ENCODE measurements around the gene HMOX1. TPM values are rescaled to one million over a fixed set of nuclear protein-coding genes. Genes with fewer than 3 reads are reported as not detected.
A peak's percentile ranks its signal among the peaks of the same experiment; 100 is the strongest.

The HMOX1 gene
- total and polyA plus RNA-seq, 2 of the 8 experiments (the other 6 are each of a cell fraction or from before 2014, with no cell fraction given), result 25.0 to 41.6 TPM

GRCh38 chr22:35376728-35377472, 4.0 kb upstream of the HMOX1 start:
- peak; percentile 68 for FAIRE-seq
- no peak overlapping the region for H3K23ac ChIP-seq (ENCODE audit: insufficient read length)
- H3K4me3 ChIP-seq (ENCODE audit: extremely low read depth in 1 of 4, insufficient read depth in 2 of 4, low read depth in 3 of 4, low read length in 4 of 4), result peak overlapping the region in 1 of 4 experiments; percentile 10; a peak in 1 of 8 replicates
- peak overlapping the region in 3 of 4 experiments; percentile 58 to 68 (median 60); a peak in 5 of 7 replicates for H3K9ac ChIP-seq (replicated peaks in 1 of 4; ENCODE audit: extremely low read depth in 1 of 4, low read depth in 3 of 4, low read length in 3 of 4)
- H3K23me2 ChIP-seq (ENCODE audit: low read depth, low read length), result peaks cover 10% of the 10 kb centered on the region; the same call in 1 of the 2 replicates
- H3K18ac ChIP-seq (ENCODE audit: extremely low read depth, low read length), result peak overlapping the region; percentile 96
- 0 out of 2 replicates have a peak overlapping the region, but pooled peaks have one; percentile 26 for H4K8ac ChIP-seq (ENCODE audit: extremely low read depth, insufficient read depth, low read length)
- H3K4ac ChIP-seq (replicated peaks; ENCODE audit: insufficient read length, low read depth, low read length), result peak overlapping the region; percentile 89
- H4K20me1 ChIP-seq (replicated peaks in 1 of 2; ENCODE audit: control insufficient read depth in 1 of 2, insufficient read depth in 2 of 2, low read length in 2 of 2), result no peaks in the 10 kb centered on the region
- H3K56ac ChIP-seq (replicated peaks; ENCODE audit: insufficient read length, low read depth, low read length), result peak overlapping the region; percentile 52
- peak overlapping the region; percentile 97 for H2BK15ac ChIP-seq (ENCODE audit: low read length)
- H4K5ac ChIP-seq (ENCODE audit: insufficient read length, low read depth, low read length), result peak overlapping the region; percentile 52
- 0 out of 2 replicates have a peak overlapping the region, but pooled peaks have one; percentile 82 for H2AK5ac ChIP-seq (ENCODE audit: low read depth, low read length)
- H3K79me1 ChIP-seq (ENCODE audit: low read depth, low read length), result peaks cover 2% of the 10 kb centered on the region; the same call in 1 of the 2 replicates
- peaks cover 0 to 4% of the 10 kb centered on the region in 2 experiments; a peak in 1 of 4 replicates for H3K79me2 ChIP-seq (ENCODE audit: control insufficient read depth in 1 of 2, insufficient read depth in 2 of 2, low read length in 2 of 2)
- no peak overlapping the region for H3K14ac ChIP-seq (ENCODE audit: insufficient read length)
- no peak overlapping the region for H2AFZ ChIP-seq (ENCODE audit: low read length)
- H3K9me3 ChIP-seq (ENCODE audit: insufficient read depth in 2 of 2, low read depth in 1 of 2, low read length in 1 of 2), result no peaks in the 10 kb centered on the region
- WGBS, 2 experiments (ENCODE audit: extremely low coverage in 1 of 2, insufficient coverage in 1 of 2, insufficient read length in 1 of 2, insufficient replicate concordance in 2 of 2, low coverage in 1 of 2, low lambda C conversion rate in 2 of 2, missing lambda C conversion rate in 1 of 2), result 12% methylated on average over 16 of the region's 17 CpGs; no CpG with 5 or more reads in 1 of the 2 experiments
- peak overlapping the region; percentile 87 for H3K27ac ChIP-seq (ENCODE audit: low read depth, low read length)
- ChIA-PET POLR2A (ENCODE audit: partially characterized antibody) (interaction anchor here (0.6 to 57.4 kb wide), 11 partner anchors 7 to 688 kb away, joined by 3 to 1995 read pairs (median 3); partner anchors contain the start of genes MCM5 and TOM1), CTCF (ENCODE audit: partially characterized antibody) (interaction anchor here (0.7 to 1.0 kb wide), 5 partner anchors 9 to 646 kb away, joined by 3 read pairs; no protein-coding TSS in a partner anchor)
- H3K36me3 ChIP-seq (ENCODE audit: control insufficient read depth in 2 of 4, insufficient read depth in 4 of 4, low read length in 3 of 4), result no peaks in the 10 kb centered on the region
- no peaks in the 10 kb centered on the region; a peak in 1 of 7 replicates for H3K27me3 ChIP-seq (replicated peaks in 1 of 4; ENCODE audit: control insufficient read depth in 3 of 4, extremely low read depth in 1 of 4, insufficient read depth in 3 of 4, low read length in 3 of 4)
- peak overlapping the region; percentile 99 for H2BK12ac ChIP-seq (ENCODE audit: low read depth, low read length)
- H3K4me1 ChIP-seq (replicated peaks in 1 of 4; ENCODE audit: control insufficient read depth in 3 of 4, insufficient read depth in 4 of 4, low read length in 3 of 4), result peaks cover 23 to 31% (median 28%) of the 10 kb centered on the region in 4 experiments
- DNase-seq (ENCODE audit: low read depth in 1 of 2, low spot score in 2 of 2), result peak; percentile 87 to 94
- H2BK5ac ChIP-seq (ENCODE audit: low read depth, low read length), result peak overlapping the region; percentile 100
- H3K4me2 ChIP-seq (ENCODE audit: insufficient read depth in 1 of 2, low read depth in 2 of 2, low read length in 2 of 2), result peak overlapping the region; percentile 30 to 40
- peak overlapping the region; percentile 83 for H4K91ac ChIP-seq (replicated peaks; ENCODE audit: insufficient read length, low read length)
- peak overlapping the region; percentile 93 for H2BK120ac ChIP-seq (replicated peaks; ENCODE audit: low read depth, low read length)
- H2BK20ac ChIP-seq (ENCODE audit: low read length), result peak overlapping the region; percentile 92; the same call in 1 of the 2 replicates
- TF ChIP-seq SIN3A (conservative IDR thresholded peaks at IDR 0.05 in 1 of 2, IDR thresholded peaks at IDR 0.05 in 1 of 2; ENCODE audit: low read depth in 1 of 2, low read length in 2 of 2), result peak; percentile 96; a peak in 3 of 4 replicates
- TF ChIP-seq SIRT6 (IDR thresholded peaks at IDR 0.05; ENCODE audit: low read length), result no peak
- TF ChIP-seq MAFK (IDR thresholded peaks at IDR 0.05; ENCODE audit: low read depth, low read length), result peak; percentile 100
- TF ChIP-seq CBX8 (IDR thresholded peaks at IDR 0.05; ENCODE audit: borderline replicate concordance, low read depth, low read length), result no peak
- TF ChIP-seq RNF2 (IDR thresholded peaks at IDR 0.05; ENCODE audit: borderline replicate concordance, low read depth, low read length, missing control alignments, poor library complexity, severe bottlenecking), result no peak
- TF ChIP-seq SAP30 (IDR thresholded peaks at IDR 0.05; ENCODE audit: insufficient read depth, insufficient replicate concordance, low read length), result no peak
